MM.1S (cell line): ENCODE data around the gene DSCAM.

Source experiments
- CTCF ChIP-seq: fragments of 300-600 bp; sonication (generic); IDR thresholded peaks from 2 replicates; pipeline ENCODE4 v1.5.1; 2016; ENCODE audit warnings: antibody characterized with exemption, low read length, mixed read lengths
- EZH2 ChIP-seq: fragments of 300-600 bp; sonication (generic); optimal IDR thresholded peaks from 2 replicates; pipeline ENCODE3; 2017; ENCODE audit warnings: low read depth, mild to moderate bottlenecking, antibody characterized with exemption, low read length, mixed read lengths

DNA sequence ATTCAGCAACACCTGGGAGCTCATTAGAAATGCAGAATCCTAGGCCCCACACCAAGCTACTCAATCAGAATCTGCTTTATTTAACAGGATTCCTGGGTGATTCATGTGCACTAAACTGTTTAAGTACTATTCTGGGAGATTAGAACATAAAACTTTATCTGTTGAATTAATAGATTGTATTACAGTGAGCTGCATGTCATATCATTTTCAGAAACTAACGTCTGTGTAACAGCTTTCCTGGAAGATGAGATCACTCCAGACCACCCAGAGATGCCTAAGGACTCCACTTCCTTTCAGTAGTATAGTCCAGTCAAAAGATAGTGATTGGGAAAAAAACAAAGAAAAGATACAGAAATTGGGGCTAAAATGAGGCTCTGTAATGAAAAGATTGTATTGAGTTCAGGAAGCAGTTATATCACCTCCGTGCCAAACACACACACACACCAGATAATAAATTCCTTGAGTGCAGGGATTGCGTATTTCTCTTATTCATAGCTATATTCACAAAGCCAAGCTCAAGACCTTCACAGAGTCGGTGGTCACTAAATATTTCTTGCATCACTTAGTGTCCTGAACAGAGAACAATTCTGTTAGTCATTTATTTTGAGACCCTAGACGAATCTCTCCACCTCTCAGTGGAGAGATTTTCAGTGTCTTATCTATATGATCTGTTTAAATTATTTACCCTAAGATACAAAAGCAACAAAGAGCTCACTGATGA, 178.2 kb downstream of the DSCAM start:
- TF ChIP-seq CTCF (no peak), EZH2 (no peak)
